Stimulated activated CD4-positive, alpha-beta T cell treated with anti-CD3 and anti-CD28 coated beads, TNF-alpha, amount 100 ng/mL, for 4 hours (primary cell): Measurements from ENCODE around the gene HOATZ.

Source experiments
- DNase-seq, 3 experiments: peaks; one replicate each; pipeline ENCODE4 v3.0.0-alpha.2; 2020; ENCODE audit warnings: low read depth in 3 of 3

Gene HOATZ

GRCh38 chr11:111522426-111522825 is 7.8 kb downstream of the HOATZ start:
- no peak for DNase-seq

- DNase-seq = no peak
Observed at GRCh38 chr11:111523343-111523742, 8.8 kb downstream of the HOATZ start.

GRCh38 chr11:111524056-111524455 is 9.5 kb downstream of the HOATZ start:
- DNase-seq = no peak

GRCh38 chr11:111525456-111525855 is 10.9 kb downstream of the HOATZ start:
- DNase-seq = no peak

- no peak for DNase-seq
Observed at GRCh38 chr11:111526501-111526900, 11.9 kb downstream of the HOATZ start.

GRCh38 chr11:111527279-111527678 is 12.7 kb downstream of the HOATZ start:
- DNase-seq = no peak

- no peak for DNase-seq
Observed at GRCh38 chr11:111528557-111528956, 14.0 kb downstream of the HOATZ start.

- no peak for DNase-seq
Observed at GRCh38 chr11:111530091-111530490, 15.5 kb downstream of the HOATZ start.

- DNase-seq = no peak
Observed at GRCh38 chr11:111531136-111531535, 16.6 kb downstream of the HOATZ start.

GRCh38 chr11:111531687-111532364 is 17.2 kb downstream of the HOATZ start:
- peak in 1 of 3 experiments; percentile 18 for DNase-seq

GRCh38 chr11:111532365-111532709 is 17.8 kb downstream of the HOATZ start:
- no peak for DNase-seq

- DNase-seq = no peak
Observed at GRCh38 chr11:111535281-111535680, 20.7 kb downstream of the HOATZ start.

GRCh38 chr11:111537336-111537860 is 22.8 kb downstream of the HOATZ start:
- DNase-seq = no peak

- no peak for DNase-seq
Observed at GRCh38 chr11:111538407-111539114, 24.0 kb downstream of the HOATZ start.

GRCh38 chr11:111539426-111540113 is 25.0 kb downstream of the HOATZ start:
- DNase-seq = no peak

GRCh38 chr11:111540114-111540936 is 25.7 kb downstream of the HOATZ start, which contains the start of gene LAYN:
Gene LAYN, plus strand, starts transcription at chr11:111540720. Its CDS starts 124 bp downstream, at chr11:111540844.
- DNase-seq = peak in 1 of 3 experiments; percentile 7

- no peak for DNase-seq
Observed at GRCh38 chr11:111540937-111541253, 26.3 kb downstream of the HOATZ start.

GRCh38 chr11:111541254-111542061 is 26.9 kb downstream of the HOATZ start:
- no peak for DNase-seq

GRCh38 chr11:111542606-111543275 is 28.2 kb downstream of the HOATZ start:
- no peak for DNase-seq

GRCh38 chr11:111548525-111548924 is 33.9 kb downstream of the HOATZ start:
- DNase-seq = no peak
